GM12873 (cell line): Measurements from ENCODE around the gene C4orf36.

Experiments used
- CTCF ChIP-seq: IDR thresholded peaks from 2 replicates; pipeline ENCODE4 v1.5.1; 2012; ENCODE audit warnings: low read depth, mild to moderate bottlenecking, moderate library complexity, low read length, control low read depth; ENCODE audit not compliant: insufficient read depth; ENCODE audit errors: missing control alignments

The C4orf36 gene

GRCh38 chr4:86847571-86847970 is 44.7 kb downstream of the C4orf36 start:
- no peak for TF ChIP-seq CTCF

- TF ChIP-seq CTCF, result no peak
These were observed 45.3 kb downstream of the C4orf36 start for GRCh38 chr4:86846921-86847320.

GRCh38 chr4:86845593-86845992 is 46.6 kb downstream of the C4orf36 start:
- no peak for TF ChIP-seq CTCF

GRCh38 chr4:86841309-86841708 is 50.9 kb downstream of the C4orf36 start:
- no peak for TF ChIP-seq CTCF

- no peak for TF ChIP-seq CTCF
These were observed 51.4 kb downstream of the C4orf36 start for GRCh38 chr4:86840858-86841257.

GRCh38 chr4:86837691-86838503 is 54.3 kb downstream of the C4orf36 start:
- no peak for TF ChIP-seq CTCF

- TF ChIP-seq CTCF, result no peak
These were observed 56.5 kb downstream of the C4orf36 start for GRCh38 chr4:86835677-86836076.
